22Rv1 (cell line): Measurements from ENCODE around the gene PLG.
"Not testable (repeated sequence)": the region's sequence is repeated elsewhere in the genome, so short reads cannot be mapped to it uniquely, and the experiment has no call there.

Source experiments
- H3K27ac ChIP-seq: fragments of 450-650 bp; 2 replicates; pipeline ENCODE4 v1.5.1; 2017
- CTCF ChIP-seq: fragments of 450-650 bp; IDR thresholded peaks from 2 replicates; pipeline ENCODE4 v1.5.1; 2017; ENCODE audit warnings: mild to moderate bottlenecking
- ZFX ChIP-seq: fragments of 450-650 bp; IDR thresholded peaks from 2 replicates; pipeline ENCODE4 v1.6.1; 2017; ENCODE audit warnings: antibody characterized with exemption, borderline replicate concordance

Gene PLG

GRCh38 chr6:160798625-160799024 lies 96.6 kb downstream of the PLG start:
- TF ChIP-seq CTCF, result no peak
- TF ChIP-seq ZFX, result no peak
- no peak overlapping the region for H3K27ac ChIP-seq

GRCh38 chr6:160799801-160800506 lies 97.9 kb downstream of the PLG start:
- TF ChIP-seq ZFX, result no peak
- no peak for TF ChIP-seq CTCF
- no peak overlapping the region for H3K27ac ChIP-seq

GRCh38 chr6:160801418-160801817 lies 99.4 kb downstream of the PLG start:
- TF ChIP-seq CTCF, result no peak
- TF ChIP-seq ZFX, result no peak
- H3K27ac ChIP-seq, result no peak overlapping the region

GRCh38 chr6:160802049-160802448 lies 100.0 kb downstream of the PLG start:
- not testable (repeated sequence) for H3K27ac ChIP-seq
